HG03139 (cell line): ENCODE results near the gene UBE2L6.
A peak's percentile ranks its signal among the peaks of the same experiment; 100 is the strongest.

ENCODE experiments used
- ATAC-seq: cut with Tn5 transposase; IDR thresholded peaks from one replicate; pipeline ENCODE4 v1.9.1; 2021; ENCODE audit not compliant: unreplicated experiment

UBE2L6 gene

GRCh38 chr11:57530596-57531507 is 36.6 kb downstream of the UBE2L6 start, which contains the start of gene TIMM10:
Gene TIMM10, minus strand, starts transcription at chr11:57530754. Its CDS starts 565 bp downstream, at chr11:57530189.
- ATAC-seq: peak; percentile 98

GRCh38 chr11:57530215-57530595 is 37.3 kb downstream of the UBE2L6 start:
- no peak for ATAC-seq

GRCh38 chr11:57529012-57529411 is 38.5 kb downstream of the UBE2L6 start:
- ATAC-seq: no peak

GRCh38 chr11:57527056-57527631 is 40.3 kb downstream of the UBE2L6 start:
- ATAC-seq: no peak

- ATAC-seq: no peak
Observed at GRCh38 chr11:57523419-57523818, 44.1 kb downstream of the UBE2L6 start.

DNA sequence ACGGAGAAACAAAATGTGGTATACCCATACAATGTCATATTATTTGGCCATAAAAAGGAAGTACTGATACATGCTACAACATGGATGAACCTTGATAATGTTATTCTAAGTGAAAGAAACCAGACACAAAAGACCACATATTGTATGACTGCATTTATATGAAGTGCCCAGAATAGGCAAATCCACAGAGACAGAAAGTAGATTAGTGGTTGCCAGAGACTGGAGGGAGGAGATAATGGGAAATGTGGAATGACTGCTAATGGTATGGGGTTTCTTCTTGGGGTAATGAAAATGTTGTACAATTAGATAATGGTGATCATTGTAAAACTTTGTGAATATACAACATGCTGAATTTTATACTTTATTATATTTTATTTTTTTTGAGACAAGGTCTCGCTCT is 46.4 kb downstream of the UBE2L6 start:
- no peak for ATAC-seq

DNA sequence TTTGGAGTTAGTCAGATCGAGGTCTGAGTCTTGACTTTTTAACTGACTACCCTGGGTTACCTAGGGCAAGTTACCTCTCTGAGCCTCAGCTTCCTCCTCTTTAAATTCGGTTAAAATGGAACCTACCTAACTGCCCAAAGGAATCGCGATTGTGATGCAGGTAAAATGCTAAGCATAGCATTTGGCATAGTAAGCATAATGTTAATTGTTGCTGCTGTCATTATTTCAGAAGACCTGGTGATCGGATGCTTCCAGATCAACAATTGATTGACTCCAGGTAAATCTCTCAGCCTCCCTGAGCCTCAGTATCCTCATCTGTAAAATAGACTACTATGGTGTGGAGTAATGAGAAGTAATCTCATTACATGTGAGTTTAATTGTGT is 51.4 kb downstream of the UBE2L6 start:
- ATAC-seq: no peak

GRCh38 chr11:57515332-57516060 is 52.0 kb downstream of the UBE2L6 start, which contains the start of gene SLC43A1:
Gene SLC43A1, minus strand, starts transcription at chr11:57515702. Its CDS starts 1,591 bp downstream, at chr11:57514111.
- no peak for ATAC-seq

DNA sequence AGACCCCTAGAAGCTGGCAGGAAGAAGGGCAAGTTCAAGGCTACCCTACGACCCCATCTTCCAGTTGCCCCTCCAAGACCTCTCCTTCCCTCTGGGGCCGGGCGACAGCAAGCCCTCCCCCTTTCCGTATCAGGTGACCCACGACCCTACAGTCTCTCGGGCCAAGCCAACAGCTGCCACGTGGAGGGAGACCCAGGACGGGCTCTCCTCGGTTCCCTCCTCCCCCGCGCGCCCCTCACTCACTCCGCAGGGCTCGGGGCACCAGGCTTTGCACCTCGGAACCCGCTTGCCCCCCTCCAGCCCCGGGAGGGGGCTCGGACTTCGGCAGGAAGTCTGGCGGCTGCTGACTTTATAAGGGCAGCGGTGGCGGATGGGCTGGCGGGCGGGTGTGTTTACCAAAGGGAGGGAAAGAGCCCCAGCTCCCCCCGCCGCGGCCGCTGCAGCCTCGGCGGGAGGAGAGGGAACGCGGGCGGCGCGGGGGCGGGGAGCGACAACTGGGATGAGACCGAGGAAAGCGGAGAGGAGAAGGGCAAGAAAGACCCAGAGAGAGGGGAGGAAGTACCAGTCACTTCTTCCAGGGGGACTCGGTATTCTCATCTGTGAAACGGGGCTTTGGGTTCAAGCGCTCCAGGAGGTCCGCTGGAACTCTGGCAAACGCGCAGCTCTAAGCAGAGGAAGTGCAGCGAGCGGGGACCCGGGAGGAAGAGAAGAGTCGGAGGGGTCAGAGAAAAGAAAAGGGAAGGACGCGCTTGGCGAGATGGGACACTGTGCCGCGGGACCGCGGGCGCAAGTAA is 52.7 kb downstream of the UBE2L6 start:
- no peak for ATAC-seq

DNA sequence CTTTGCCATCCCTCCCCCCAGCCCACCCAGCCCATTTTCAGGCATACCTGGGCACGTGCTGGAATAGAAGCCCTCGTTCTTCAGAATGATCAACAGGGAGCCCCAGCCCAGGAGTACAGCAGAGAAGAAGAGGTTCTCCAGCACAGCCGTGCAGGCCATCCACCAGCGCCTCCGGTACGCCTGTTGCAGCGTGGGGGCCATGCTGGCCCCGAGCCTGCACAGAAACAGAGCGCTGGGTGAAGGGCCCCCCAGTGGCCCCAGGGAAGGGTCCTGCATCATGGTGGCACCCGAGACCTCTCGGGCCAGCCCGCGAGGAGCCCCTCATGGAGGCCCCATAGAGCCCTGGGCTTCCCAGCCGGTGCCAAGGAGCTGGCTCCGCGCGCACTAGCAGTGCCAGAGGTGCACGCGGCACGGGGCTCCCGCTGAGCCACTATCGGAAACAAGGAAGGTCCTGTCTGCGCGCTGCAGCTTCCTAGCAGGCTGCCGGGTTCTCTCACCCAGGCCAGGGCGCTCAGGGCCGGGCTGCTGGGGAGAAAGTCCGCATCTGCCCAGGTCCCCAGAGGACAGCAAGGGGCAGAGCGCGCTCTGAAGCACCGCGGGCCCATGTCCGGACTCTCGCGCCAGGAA is 53.4 kb downstream of the UBE2L6 start:
- ATAC-seq: no peak

DNA sequence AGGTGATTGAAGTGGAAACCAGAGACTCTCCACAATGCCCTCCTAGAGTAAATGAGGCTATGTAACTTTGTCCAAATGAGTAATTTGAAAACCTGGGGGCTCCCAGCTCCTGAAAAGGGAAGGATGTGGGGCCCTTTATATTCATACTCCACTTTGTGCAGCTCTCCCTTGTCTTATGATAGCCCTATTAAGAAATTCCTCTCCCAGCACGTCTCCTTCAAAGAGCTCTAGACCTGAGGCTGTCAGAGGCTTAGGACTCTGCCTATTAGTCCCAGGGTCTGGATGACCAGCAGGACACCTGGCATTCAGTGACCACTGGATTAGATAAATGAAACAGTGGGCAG is 54.0 kb downstream of the UBE2L6 start:
- ATAC-seq: no peak

- ATAC-seq: no peak
Observed at GRCh38 chr11:57512646-57513451, 54.6 kb downstream of the UBE2L6 start.

DNA sequence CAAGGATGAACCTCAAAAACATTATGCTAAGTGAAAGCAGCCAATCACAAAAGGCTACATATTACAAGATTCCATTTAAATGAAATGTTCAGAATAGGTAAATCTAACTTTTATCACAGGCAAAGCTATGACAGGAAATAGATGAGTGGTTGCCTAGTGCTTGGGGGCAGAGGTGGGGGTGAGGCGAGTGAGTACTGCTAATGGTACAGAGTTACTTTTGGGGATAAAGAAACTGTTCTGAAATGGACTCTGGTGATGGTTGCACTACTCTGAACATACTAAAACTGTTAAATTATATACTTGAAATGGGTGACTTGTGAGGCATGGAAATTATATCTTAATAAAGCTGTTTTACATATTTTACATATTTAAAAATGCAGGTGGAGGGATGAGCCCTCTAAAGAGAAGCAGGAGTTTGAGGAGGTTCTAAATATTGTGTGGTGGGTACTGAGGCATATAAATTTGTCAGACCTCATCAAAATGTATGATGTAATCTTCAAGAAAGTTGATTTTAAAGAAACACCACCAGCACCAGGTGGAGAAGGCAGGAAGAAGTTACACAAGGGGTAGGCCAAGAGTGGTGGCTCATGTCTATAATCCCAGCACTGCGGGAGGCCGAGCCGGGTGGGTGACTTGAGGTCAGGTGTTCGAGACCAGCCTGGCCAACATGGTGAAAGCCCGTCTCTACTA is 55.6 kb downstream of the UBE2L6 start:
- no peak for ATAC-seq

DNA sequence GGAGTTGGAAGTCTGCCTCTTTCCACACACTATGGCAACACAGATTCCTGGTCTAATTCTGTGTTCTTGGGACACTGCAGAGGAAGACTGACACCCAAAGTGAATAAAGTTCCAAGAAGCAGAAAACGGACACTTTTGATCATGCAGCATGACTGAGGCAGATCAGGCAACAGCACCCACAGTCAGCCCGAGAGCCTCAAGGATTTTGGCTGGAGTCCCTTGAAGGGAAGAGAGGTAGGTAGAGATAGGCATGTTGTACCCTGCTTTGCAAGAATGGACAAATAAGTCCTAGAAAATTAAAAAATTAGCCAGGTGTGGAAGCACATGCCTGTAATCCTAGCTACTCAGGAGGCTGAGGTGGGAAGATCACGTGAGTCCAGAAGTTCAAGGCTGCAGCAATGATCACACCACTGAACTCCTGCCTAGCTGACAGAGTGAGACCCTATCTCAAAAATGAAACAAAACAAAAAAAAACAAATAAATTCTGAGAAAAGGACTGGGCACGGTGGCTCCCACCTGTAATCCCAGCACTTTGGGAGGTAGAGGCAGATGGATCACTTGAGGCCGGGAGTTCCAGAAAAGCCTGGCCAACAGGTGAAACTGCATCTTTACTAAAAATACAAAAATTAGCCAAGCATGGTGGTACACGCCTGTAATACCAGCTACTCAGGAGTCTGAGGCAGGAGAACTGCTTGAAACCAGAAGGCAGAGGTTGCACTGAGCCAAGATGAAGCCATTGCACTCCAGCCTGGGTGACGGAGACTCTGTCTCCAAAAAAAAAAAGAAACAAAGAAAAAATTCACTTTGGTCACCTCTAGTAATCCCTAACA is 58.9 kb downstream of the UBE2L6 start:
- no peak for ATAC-seq

GRCh38 chr11:57506522-57506921 is 61.0 kb downstream of the UBE2L6 start:
- ATAC-seq: no peak

- no peak for ATAC-seq
Observed at GRCh38 chr11:57504511-57504910, 63.0 kb downstream of the UBE2L6 start.

DNA sequence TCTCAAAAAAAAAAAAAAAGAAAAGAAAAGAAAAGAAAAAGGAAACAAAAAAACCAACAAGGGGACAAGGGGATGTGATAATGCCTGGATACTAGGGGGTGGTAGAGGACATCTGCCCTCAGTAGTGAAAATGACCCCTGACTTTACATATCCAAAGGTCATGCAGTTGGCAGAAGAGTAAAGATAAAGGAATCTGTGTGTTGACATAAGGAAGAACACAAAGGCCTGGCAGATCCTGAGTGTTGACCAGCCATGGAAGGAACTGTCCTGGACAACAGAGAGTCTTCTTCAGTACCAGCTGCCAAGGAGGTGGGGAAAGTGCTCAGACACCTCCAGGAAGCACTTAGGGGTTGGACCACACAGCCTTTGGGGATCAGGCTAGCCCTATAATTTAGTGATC is 64.6 kb downstream of the UBE2L6 start:
- ATAC-seq: no peak

DNA sequence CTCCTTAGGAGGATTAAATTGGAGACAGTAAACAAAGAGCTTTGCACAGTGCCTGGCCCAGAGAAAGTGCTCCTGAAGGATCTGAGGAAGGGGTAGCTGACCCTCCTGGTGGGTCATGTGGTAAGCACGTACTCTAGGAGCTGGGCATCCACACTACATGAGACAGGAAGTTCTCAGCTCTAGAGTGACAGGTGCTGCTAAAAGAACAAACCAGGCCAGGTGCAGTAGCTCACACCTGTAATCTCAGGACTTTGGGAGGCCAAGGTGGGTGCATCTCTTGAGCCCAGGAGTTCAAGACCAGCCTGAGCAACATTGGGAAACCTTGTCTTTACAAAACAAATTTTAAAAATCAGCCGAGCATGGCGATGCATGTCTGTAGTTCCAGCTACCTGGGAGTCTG is 65.1 kb downstream of the UBE2L6 start:
- no peak for ATAC-seq
